ENCODE data around the gene COPS2. TPM values are rescaled to one million over a fixed set of nuclear protein-coding genes. Genes with fewer than 3 reads are reported as not detected.

Gene COPS2
- total RNA-seq (100 to 1,000 TPM; 131 to 136 TPM), total RNA-seq (65.0 to 285 (median 129) reads per million in 172 experiments)
- 52.0 TPM for polyA plus RNA-seq (2013, experiment 1 of 2)
- 60.7 TPM for polyA plus RNA-seq (2013, experiment 2 of 2)

DNA sequence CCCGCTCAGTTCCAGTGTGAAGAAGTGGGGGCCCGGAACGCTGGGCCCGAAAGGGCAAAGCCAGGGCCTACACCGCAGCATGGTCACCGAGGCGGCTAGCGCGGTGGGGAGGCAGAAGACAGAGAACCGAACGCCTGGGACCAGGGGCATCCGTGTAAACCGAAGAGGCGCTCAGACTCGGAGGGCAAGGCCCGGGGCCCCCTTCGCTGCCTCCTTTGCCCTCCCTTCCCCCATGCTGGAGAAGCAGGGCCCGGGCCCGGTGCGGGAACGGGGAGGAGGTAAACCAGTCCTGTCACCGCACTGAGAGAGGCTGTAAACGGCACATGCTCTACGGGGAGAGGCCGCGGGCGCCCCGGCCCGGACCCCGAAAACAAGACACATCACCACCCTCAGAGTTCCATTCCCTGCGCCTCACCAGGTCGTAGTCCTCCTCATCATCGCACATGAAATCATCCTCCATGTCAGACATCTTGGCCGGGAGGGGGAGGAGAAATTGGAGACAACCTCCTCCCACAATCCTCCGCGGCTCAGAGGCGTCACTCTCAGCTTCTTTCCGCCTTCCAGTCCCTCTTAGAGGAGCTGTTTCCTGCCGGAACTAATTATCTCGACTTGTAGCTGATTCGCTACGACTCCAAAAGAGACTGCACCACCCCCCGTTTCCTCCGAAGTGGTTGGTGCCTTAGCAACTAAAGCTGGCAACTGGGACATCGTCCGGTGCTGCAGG, at the start of gene COPS2:
COPS2 (minus strand) TSS at position 490 of the 724 bp plus-strand sequence; CDS start at position 469, 21 bp downstream.
- Histone ChIP-seq H3K27ac (ENCODE audit: low read depth in 1 of 2, low read length in 2 of 2) (peak within 1 kb of the TSS; percentile 82 to 89), H3K9me3 (ENCODE audit: control insufficient read depth in 1 of 2, insufficient read depth in 1 of 2, low read length in 2 of 2) (no peaks in the 10 kb centered on the region), H3K4me3 (ENCODE audit: low read length) (peak within 1 kb of the TSS; percentile 89), H3K4me1 (ENCODE audit: insufficient read depth, low read length) (peaks cover 14% of the 10 kb centered on the region), H3K36me3 (ENCODE audit: insufficient read depth, low read length) (peaks cover 2% of the 10 kb centered on the region), H3K27me3 (ENCODE audit: control insufficient read depth in 1 of 2, insufficient read depth in 2 of 2, low read length in 2 of 2) (no peaks in the 10 kb centered on the region)
- Mint-ChIP-seq H3K4me3 (peak within 1 kb of the TSS; percentile 98), H3K27ac (peak within 1 kb of the TSS; percentile 95), H3K9me3 (no peaks in the 10 kb centered on the region), H3K27me3 (no peaks in the 10 kb centered on the region), H3K4me1 (ENCODE audit: low read depth) (peaks cover 68% of the 10 kb centered on the region), H3K36me3 (ENCODE audit: low read depth) (peaks cover 16% of the 10 kb centered on the region)
- ATAC-seq (ENCODE audit: poor library complexity) (peak; percentile 94), DNase-seq (peak; percentile 84 to 97 (median 89))
- TF ChIP-seq, protein P1, sequence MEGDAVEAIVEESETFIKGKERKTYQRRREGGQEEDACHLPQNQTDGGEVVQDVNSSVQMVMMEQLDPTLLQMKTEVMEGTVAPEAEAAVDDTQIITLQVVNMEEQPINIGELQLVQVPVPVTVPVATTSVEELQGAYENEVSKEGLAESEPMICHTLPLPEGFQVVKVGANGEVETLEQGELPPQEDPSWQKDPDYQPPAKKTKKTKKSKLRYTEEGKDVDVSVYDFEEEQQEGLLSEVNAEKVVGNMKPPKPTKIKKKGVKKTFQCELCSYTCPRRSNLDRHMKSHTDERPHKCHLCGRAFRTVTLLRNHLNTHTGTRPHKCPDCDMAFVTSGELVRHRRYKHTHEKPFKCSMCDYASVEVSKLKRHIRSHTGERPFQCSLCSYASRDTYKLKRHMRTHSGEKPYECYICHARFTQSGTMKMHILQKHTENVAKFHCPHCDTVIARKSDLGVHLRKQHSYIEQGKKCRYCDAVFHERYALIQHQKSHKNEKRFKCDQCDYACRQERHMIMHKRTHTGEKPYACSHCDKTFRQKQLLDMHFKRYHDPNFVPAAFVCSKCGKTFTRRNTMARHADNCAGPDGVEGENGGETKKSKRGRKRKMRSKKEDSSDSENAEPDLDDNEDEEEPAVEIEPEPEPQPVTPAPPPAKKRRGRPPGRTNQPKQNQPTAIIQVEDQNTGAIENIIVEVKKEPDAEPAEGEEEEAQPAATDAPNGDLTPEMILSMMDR (IDR thresholded peaks at IDR 0.05), result no peak
- intact Hi-C loops (cut with DNase I, micrococcal nuclease), result loop anchor here (1.0 to 5.0 kb wide), 11 partner anchors 15 to 1612 kb away; partner anchors contain the start of genes CEP152 (in 2 of the 2), GALK2 (in 2 of the 2), DTWD1 (in 1 of the 2) and DUT (in 1 of the 2)
- CTCF ChIA-PET, result interaction anchor here (0.8 to 2.2 kb wide), 3 partner anchors 10 to 109 kb away, joined by 3 to 6 read pairs (median 4); partner anchors contain the start of genes GALK2 and SECISBP2L
- POLR2A ChIA-PET, result interaction anchor here (0.6 to 3.3 kb wide), 24 partner anchors 9 to 1754 kb away, joined by 3 to 71 read pairs (median 4); partner anchors contain the start of genes CEP152, DTWD1, EID1 and FAM227B

DNA sequence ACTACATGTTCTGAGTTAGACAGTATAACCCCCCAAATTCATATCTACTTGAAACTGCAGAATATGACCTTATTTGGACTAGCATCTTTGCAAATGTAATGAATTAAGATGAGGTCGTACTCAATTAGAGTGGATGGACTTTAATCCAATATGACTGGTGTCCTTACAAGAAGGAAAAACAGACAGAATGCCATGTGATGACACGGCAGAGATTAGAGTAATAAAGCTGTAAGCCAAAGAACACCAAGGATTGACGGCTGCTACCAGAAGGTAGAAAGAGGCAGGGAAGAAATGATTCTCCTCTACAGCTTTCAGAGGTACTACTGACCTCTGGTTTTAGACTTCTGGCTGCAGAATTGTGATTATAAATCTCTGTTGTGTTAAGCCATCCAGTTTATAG, 44.9 kb upstream of the COPS2 start:
- H3K36me3 ChIP-seq (ENCODE audit: insufficient read depth, low read length), result peaks cover 12% of the 10 kb centered on the region
- no peaks in the 10 kb centered on the region for H3K4me1 ChIP-seq (ENCODE audit: insufficient read depth, low read length)
- intact Hi-C loops (cut with DNase I, micrococcal nuclease), result no loop called here
- DNase-seq (no peak), ATAC-seq (ENCODE audit: poor library complexity) (no peak)
- TF ChIP-seq, protein P1 (IDR thresholded peaks at IDR 0.05), result no peak
- ChIA-PET POLR2A (no interaction called here), CTCF (interaction anchor here (0.7 kb wide), 1 partner anchor 38 kb away, joined by 3 read pairs; no protein-coding TSS in a partner anchor)
- H3K4me3 ChIP-seq (ENCODE audit: low read length), result no peak overlapping the region
- Mint-ChIP-seq H3K27me3 (no peaks in the 10 kb centered on the region), H3K36me3 (ENCODE audit: low read depth) (peaks cover 58% of the 10 kb centered on the region), H3K4me3 (no peak overlapping the region), H3K9me3 (no peaks in the 10 kb centered on the region), H3K4me1 (ENCODE audit: low read depth) (peaks cover 12% of the 10 kb centered on the region), H3K27ac (no peak overlapping the region)
- H3K27ac ChIP-seq (ENCODE audit: low read depth in 1 of 2, low read length in 2 of 2), result no peak overlapping the region
- no peaks in the 10 kb centered on the region for H3K27me3 ChIP-seq (ENCODE audit: control insufficient read depth in 1 of 2, insufficient read depth in 2 of 2, low read length in 2 of 2)
- H3K9me3 ChIP-seq (ENCODE audit: control insufficient read depth in 1 of 2, insufficient read depth in 1 of 2, low read length in 2 of 2), result no peaks in the 10 kb centered on the region

- no peak for ATAC-seq (ENCODE audit: poor library complexity)
- CTCF ChIA-PET, result no interaction called here
- intact Hi-C loops (cut with DNase I, micrococcal nuclease), result no loop called here
- Histone ChIP-seq H3K27ac (ENCODE audit: low read depth in 1 of 2, low read length in 2 of 2) (no peak overlapping the region), H3K9me3 (ENCODE audit: control insufficient read depth in 1 of 2, insufficient read depth in 1 of 2, low read length in 2 of 2) (no peaks in the 10 kb centered on the region), H3K36me3 (ENCODE audit: insufficient read depth, low read length) (peaks cover 12% of the 10 kb centered on the region), H3K27me3 (ENCODE audit: control insufficient read depth in 1 of 2, insufficient read depth in 2 of 2, low read length in 2 of 2) (no peaks in the 10 kb centered on the region), H3K4me1 (ENCODE audit: insufficient read depth, low read length) (no peaks in the 10 kb centered on the region), H3K4me3 (ENCODE audit: low read length) (no peak overlapping the region)
- POLR2A ChIA-PET, result no interaction called here
- Mint-ChIP-seq H3K27ac (no peak overlapping the region), H3K4me1 (ENCODE audit: low read depth) (peaks cover 12% of the 10 kb centered on the region), H3K9me3 (no peaks in the 10 kb centered on the region), H3K4me3 (no peak overlapping the region), H3K27me3 (no peaks in the 10 kb centered on the region), H3K36me3 (ENCODE audit: low read depth) (peaks cover 51% of the 10 kb centered on the region)
- no peak for DNase-seq
- TF ChIP-seq, protein P1 (IDR thresholded peaks at IDR 0.05), result no peak
Observed at GRCh38 chr15:49199666-49200065, 44.3 kb upstream of the COPS2 start.
